Measurements from ENCODE around the gene NDUFS5. TPM values are rescaled to one million over a fixed set of nuclear protein-coding genes. Genes with fewer than 3 reads are reported as not detected.
A peak's percentile ranks its signal among the peaks of the same experiment; 100 is the strongest.

NDUFS5 gene
- total and polyA plus RNA-seq, 4 experiments from 2014 or later = 122 to 665 (median 371) TPM

DNA sequence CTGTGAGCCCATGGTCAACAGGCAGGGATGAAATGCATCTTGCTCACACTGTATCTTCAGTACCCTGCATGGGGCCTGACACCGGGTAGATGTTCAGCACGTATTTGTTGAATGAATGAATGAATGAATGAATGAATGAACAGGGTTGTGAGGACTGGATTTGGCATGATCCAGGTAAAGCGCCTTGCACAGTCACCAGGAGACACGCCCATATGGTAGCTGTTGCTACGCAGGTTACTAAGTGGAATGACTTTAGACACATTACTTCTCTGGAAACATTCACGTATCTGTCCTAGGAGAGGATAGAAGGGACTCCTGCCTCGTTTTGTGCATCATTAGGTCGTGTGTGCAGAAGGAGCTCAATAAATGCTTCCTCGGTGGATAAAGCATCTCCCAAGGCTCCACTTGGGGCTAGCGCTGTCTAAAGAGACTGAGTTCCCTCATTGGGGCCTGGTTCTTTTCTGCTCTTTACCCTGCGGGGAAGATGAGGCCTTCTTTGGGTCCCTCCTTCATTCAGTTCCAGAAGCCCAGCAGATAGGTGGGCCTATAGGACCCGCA is 54.2 kb downstream of the NDUFS5 start:
- POLR2A ChIA-PET (ENCODE audit: partially characterized antibody) = interaction anchor here (1.0 kb wide), 1 partner anchor 54 kb away, joined by 3 read pairs; the partner anchor contains the start of gene NDUFS5
- H3K36me3 ChIP-seq (ENCODE audit: insufficient read depth, low read length) = no peaks in the 10 kb centered on the region
- no peak for DNase-seq
- no peak overlapping the region for H3K27ac ChIP-seq (ENCODE audit: low read depth, low read length)
- Mint-ChIP-seq H3K9me3 (peaks cover 0 to 2% (median 0%) of the 10 kb centered on the region in 8 donors), H3K36me3 (no peaks in the 10 kb centered on the region), H3K27ac (no peak overlapping the region), H3K27me3 (peaks cover 27 to 29% of the 10 kb centered on the region in 2 donors), H3K4me3 (peak overlapping the region; percentile 48 to 79 (median 64)), H3K4me1 (peaks cover 2 to 17% (median 10%) of the 10 kb centered on the region in 4 donors)
- H3K4me3 ChIP-seq (ENCODE audit: low read length in 2 of 2) = no peak overlapping the region
- peaks cover 11% of the 10 kb centered on the region for H3K27me3 ChIP-seq (ENCODE audit: insufficient read depth, low read length)
- no peaks in the 10 kb centered on the region for H3K9me3 ChIP-seq (ENCODE audit: control insufficient read depth in 1 of 2, low read length in 2 of 2)
- no peaks in the 10 kb centered on the region for H3K4me1 ChIP-seq (ENCODE audit: insufficient read depth, low read length)
- intact Hi-C loops (cut with micrococcal nuclease) = no loop called here
- CTCF ChIA-PET (ENCODE audit: partially characterized antibody) = interaction anchor here (0.7 to 1.7 kb wide), 3 partner anchors 9 to 18 kb away, joined by 4 to 7 read pairs (median 4); no protein-coding TSS in a partner anchor

DNA sequence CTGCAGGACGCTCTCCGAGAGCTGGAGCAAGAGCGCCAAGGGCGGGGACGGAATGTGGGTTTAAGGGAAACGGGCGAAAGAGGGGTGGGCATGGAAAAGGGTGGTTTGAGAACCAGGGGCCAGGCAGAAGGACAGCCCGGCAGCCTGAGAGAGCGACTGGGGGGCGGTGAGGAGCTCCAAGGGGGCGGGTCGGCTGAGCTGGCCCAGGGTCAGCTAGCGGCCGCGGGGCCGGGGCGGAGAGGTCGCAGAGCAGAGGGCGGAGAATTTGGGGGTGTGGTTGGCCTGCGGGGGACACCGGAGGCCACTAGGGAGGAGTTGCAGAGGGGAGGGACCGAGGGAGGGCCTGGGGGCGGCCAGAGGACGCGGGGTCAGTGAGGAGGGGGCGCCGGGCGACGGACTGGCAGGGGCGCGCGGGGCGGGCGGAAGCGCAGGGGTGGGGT is 54.7 kb downstream of the NDUFS5 start:
- no peaks in the 10 kb centered on the region for H3K36me3 ChIP-seq (ENCODE audit: insufficient read depth, low read length)
- Mint-ChIP-seq H3K4me1 (peaks cover 2 to 17% (median 10%) of the 10 kb centered on the region in 4 donors), H3K27ac (no peak overlapping the region), H3K36me3 (no peaks in the 10 kb centered on the region), H3K27me3 (peaks cover 27 to 29% of the 10 kb centered on the region in 2 donors), H3K9me3 (peaks cover 0 to 2% (median 0%) of the 10 kb centered on the region in 8 donors), H3K4me3 (peak overlapping the region; percentile 48 to 79 (median 64))
- H3K27ac ChIP-seq (ENCODE audit: low read depth, low read length) = no peak overlapping the region
- no peak overlapping the region for H3K4me3 ChIP-seq (ENCODE audit: low read length in 2 of 2)
- peaks cover 11% of the 10 kb centered on the region for H3K27me3 ChIP-seq (ENCODE audit: insufficient read depth, low read length)
- POLR2A ChIA-PET (ENCODE audit: partially characterized antibody) = interaction anchor here (1.0 kb wide), 1 partner anchor 54 kb away, joined by 3 read pairs; the partner anchor contains the start of gene NDUFS5
- intact Hi-C loops (cut with micrococcal nuclease) = no loop called here
- H3K9me3 ChIP-seq (ENCODE audit: control insufficient read depth in 1 of 2, low read length in 2 of 2) = no peaks in the 10 kb centered on the region
- H3K4me1 ChIP-seq (ENCODE audit: insufficient read depth, low read length) = no peaks in the 10 kb centered on the region
- no peak for DNase-seq
- CTCF ChIA-PET (ENCODE audit: partially characterized antibody) = interaction anchor here (1.7 kb wide), 1 partner anchor 11 kb away, joined by 7 read pairs; no protein-coding TSS in a partner anchor

DNA sequence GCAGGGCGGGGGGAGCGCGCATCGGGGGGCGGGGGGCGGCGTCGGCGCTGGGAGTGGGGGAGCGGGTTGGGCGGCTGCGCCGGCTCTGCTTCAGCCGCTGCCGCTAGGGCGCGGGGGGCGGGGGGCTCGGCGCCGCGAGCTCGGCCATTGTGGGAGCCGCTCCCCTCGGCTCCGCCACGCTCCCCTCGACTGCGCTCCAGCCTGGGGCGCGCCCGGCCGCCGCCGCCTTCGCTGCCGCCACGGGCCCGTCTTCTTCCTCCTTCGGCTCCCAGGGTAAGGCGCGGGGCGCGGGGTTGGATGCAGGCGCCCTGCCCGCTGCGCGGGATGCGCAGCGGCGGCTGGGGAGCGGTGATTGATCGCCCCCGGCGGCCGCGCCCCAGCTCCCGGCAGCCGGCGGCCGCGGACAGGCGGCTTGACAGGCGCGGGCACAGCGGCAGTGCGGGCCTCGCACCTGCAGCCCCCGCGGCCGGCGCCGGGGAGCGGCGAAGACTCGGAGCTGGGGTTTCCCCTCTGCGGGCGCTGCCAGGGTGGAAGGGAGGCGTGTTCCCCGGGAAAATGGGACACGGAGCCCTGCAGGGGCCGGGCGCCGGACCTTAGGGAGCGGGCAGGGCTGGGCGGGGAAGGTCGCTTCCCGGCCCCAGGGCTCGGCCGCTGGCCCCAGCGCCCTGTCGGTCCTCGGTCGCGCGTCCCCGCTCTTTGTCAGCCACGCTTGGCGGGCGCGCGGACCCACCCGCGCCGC is 55.3 kb downstream of the NDUFS5 start:
- H3K36me3 Mint-ChIP-seq = no peaks in the 10 kb centered on the region
- Histone ChIP-seq H3K27me3 (ENCODE audit: insufficient read depth, low read length) (peaks cover 11% of the 10 kb centered on the region), H3K4me1 (ENCODE audit: insufficient read depth, low read length) (no peaks in the 10 kb centered on the region), H3K9me3 (ENCODE audit: control insufficient read depth in 1 of 2, low read length in 2 of 2) (no peaks in the 10 kb centered on the region), H3K4me3 (ENCODE audit: low read length in 2 of 2) (no peak overlapping the region), H3K27ac (ENCODE audit: low read depth, low read length) (no peak overlapping the region), H3K36me3 (ENCODE audit: insufficient read depth, low read length) (no peaks in the 10 kb centered on the region)
- H3K4me3 Mint-ChIP-seq = no peak overlapping the region
- peak in 3 of 5 donors; percentile 11 to 18 (median 13) for DNase-seq
- H3K9me3 Mint-ChIP-seq = peaks cover 0 to 2% (median 0%) of the 10 kb centered on the region in 8 donors
- H3K27ac Mint-ChIP-seq = no peak overlapping the region
- intact Hi-C loops (cut with micrococcal nuclease) = no loop called here
- H3K27me3 Mint-ChIP-seq = peaks cover 27 to 29% of the 10 kb centered on the region in 2 donors
- H3K4me1 Mint-ChIP-seq = peaks cover 2 to 17% (median 10%) of the 10 kb centered on the region in 4 donors
- ChIA-PET POLR2A (ENCODE audit: partially characterized antibody) (interaction anchor here (1.0 kb wide), 1 partner anchor 55 kb away, joined by 3 read pairs; the partner anchor contains the start of gene NDUFS5), CTCF (ENCODE audit: partially characterized antibody) (no interaction called here)

DNA sequence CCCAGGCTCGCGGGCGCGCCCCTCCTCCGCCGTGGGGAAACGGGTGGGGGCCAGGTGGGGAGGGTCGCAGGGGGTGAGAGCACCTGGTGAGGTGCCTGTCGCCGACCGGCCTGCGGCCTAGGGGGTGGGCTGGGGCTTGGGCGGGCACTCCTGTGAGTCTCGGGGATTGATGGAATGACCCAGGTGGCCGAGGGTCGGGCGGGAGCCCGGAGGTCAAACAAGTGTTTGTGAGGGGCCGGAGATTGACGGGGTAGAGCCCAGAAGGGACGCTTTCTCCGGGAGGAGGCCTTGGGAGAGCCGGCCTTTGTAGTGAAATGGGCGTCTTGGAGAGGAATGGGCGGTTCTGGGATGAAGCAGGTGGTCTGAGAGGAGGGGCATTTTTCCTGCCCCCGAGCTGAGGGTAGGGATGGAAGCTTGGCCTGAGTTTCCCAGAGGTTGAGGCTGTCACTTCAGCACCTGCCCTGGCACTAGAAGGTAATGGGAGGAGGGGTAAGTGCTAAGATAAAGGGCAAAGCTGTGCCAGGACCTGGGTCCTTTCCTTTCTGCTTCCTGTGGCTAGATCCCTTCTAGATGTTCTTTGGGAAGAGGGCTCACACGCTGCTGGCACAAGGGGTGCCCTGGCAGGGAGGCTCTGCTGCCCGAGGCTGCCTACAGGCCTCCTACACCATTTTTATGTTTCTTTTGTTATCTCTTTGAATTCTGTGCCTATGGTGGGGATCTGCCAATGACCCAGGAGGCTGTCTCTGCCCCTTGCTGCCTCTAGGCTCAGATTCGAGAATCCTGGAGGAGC is 56.1 kb downstream of the NDUFS5 start:
- Mint-ChIP-seq H3K4me3 (peak overlapping the region; percentile 64 to 80 (median 76)), H3K27me3 (peaks cover 27 to 29% of the 10 kb centered on the region in 2 donors), H3K27ac (peak overlapping the region in 3 of 7 donors; percentile 36 to 73 (median 70)), H3K9me3 (peaks cover 0 to 2% (median 0%) of the 10 kb centered on the region in 8 donors), H3K36me3 (no peaks in the 10 kb centered on the region), H3K4me1 (peaks cover 2 to 15% (median 9%) of the 10 kb centered on the region in 4 donors)
- CTCF ChIA-PET (ENCODE audit: partially characterized antibody) = interaction anchor here (0.6 to 2.2 kb wide), 3 partner anchors 10 to 457 kb away, joined by 3 to 11 read pairs (median 3); no protein-coding TSS in a partner anchor
- no peak overlapping the region for H3K27ac ChIP-seq (ENCODE audit: low read depth, low read length)
- no peaks in the 10 kb centered on the region for H3K36me3 ChIP-seq (ENCODE audit: insufficient read depth, low read length)
- POLR2A ChIA-PET (ENCODE audit: partially characterized antibody) = interaction anchor here (0.6 to 1.0 kb wide), 2 partner anchors 8 to 85 kb away, joined by 3 read pairs; no protein-coding TSS in a partner anchor
- H3K4me1 ChIP-seq (ENCODE audit: insufficient read depth, low read length) = no peaks in the 10 kb centered on the region
- intact Hi-C loops (cut with micrococcal nuclease) = no loop called here
- no peaks in the 10 kb centered on the region for H3K9me3 ChIP-seq (ENCODE audit: control insufficient read depth in 1 of 2, low read length in 2 of 2)
- DNase-seq = no peak
- H3K27me3 ChIP-seq (ENCODE audit: insufficient read depth, low read length) = peaks cover 11% of the 10 kb centered on the region
- no peak overlapping the region for H3K4me3 ChIP-seq (ENCODE audit: low read length in 2 of 2)

DNA sequence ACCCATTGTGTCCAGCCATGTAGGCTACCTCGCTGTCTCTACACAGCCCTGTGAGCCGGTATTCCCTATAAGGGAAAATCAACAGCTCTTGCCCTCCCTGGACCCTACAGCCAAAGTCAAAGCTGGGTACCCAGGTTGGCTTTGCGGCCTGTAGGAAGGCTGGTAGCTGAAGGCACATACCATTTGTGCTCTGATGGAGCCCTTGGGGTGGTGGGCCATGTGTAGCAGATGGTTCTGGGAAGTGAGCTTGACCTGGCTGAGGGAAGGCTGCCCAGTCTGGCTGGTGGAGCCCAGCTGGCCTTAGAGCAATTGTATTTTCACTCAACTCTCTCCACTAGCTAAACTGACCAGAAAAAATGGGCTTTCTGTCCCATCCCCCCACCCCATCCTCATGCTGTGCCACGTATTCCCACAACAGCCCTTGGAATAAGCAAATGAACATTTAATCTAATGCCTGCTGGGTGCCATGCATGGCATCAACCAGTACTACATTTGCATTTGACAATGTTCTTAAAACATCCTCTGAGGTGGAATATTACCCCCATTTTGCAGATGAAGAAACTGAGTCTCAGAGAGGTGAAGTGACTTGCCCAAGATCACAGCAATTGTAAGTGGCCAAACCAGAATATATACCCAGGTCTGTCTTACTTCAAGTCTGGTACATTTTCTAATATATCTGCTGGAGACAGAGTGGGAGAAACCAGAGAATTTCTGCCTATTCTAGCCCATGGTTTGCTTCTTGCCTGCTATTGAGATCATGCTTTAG is 56.8 kb downstream of the NDUFS5 start:
- H3K36me3 ChIP-seq (ENCODE audit: insufficient read depth, low read length) = no peaks in the 10 kb centered on the region
- H3K4me3 Mint-ChIP-seq = peak overlapping the region; percentile 20 to 80 (median 76)
- intact Hi-C loops (cut with micrococcal nuclease) = no loop called here
- H3K4me1 ChIP-seq (ENCODE audit: insufficient read depth, low read length) = no peaks in the 10 kb centered on the region
- no peak overlapping the region for H3K4me3 ChIP-seq (ENCODE audit: low read length in 2 of 2)
- H3K27ac ChIP-seq (ENCODE audit: low read depth, low read length) = no peak overlapping the region
- no peaks in the 10 kb centered on the region for H3K36me3 Mint-ChIP-seq
- H3K27me3 Mint-ChIP-seq = peaks cover 27 to 29% of the 10 kb centered on the region in 2 donors
- peaks cover 2 to 15% (median 9%) of the 10 kb centered on the region in 4 donors for H3K4me1 Mint-ChIP-seq
- POLR2A ChIA-PET (ENCODE audit: partially characterized antibody) = interaction anchor here (0.6 to 1.0 kb wide), 2 partner anchors 9 to 86 kb away, joined by 3 read pairs; no protein-coding TSS in a partner anchor
- CTCF ChIA-PET (ENCODE audit: partially characterized antibody) = interaction anchor here (0.6 to 2.2 kb wide), 3 partner anchors 9 to 456 kb away, joined by 3 to 11 read pairs (median 3); no protein-coding TSS in a partner anchor
- H3K9me3 Mint-ChIP-seq = peaks cover 0 to 2% (median 0%) of the 10 kb centered on the region in 8 donors
- H3K9me3 ChIP-seq (ENCODE audit: control insufficient read depth in 1 of 2, low read length in 2 of 2) = no peaks in the 10 kb centered on the region
- peaks cover 11% of the 10 kb centered on the region for H3K27me3 ChIP-seq (ENCODE audit: insufficient read depth, low read length)
- no peak overlapping the region for H3K27ac Mint-ChIP-seq
- DNase-seq = no peak

DNA sequence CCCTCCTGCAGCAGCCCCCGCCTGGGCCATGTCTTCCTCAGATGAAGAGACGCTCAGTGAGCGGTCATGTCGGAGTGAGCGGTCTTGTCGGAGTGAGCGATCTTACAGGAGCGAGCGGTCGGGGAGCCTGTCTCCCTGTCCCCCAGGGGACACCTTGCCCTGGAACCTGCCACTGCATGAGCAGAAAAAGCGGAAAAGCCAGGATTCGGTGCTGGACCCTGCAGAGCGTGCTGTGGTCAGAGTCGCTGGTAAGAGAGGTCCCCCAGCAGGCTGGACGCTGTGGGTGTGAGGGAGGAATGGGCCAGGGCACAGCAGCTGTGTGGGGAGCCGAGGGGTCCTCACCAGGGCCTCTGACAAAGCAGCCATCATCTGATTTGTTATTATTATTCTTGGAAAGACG is 58.0 kb downstream of the NDUFS5 start:
- POLR2A ChIA-PET (ENCODE audit: partially characterized antibody) = no interaction called here
- H3K4me3 Mint-ChIP-seq = no peak overlapping the region
- H3K9me3 ChIP-seq (ENCODE audit: control insufficient read depth in 1 of 2, low read length in 2 of 2) = no peaks in the 10 kb centered on the region
- peaks cover 2 to 15% (median 9%) of the 10 kb centered on the region in 4 donors for H3K4me1 Mint-ChIP-seq
- peaks cover 11% of the 10 kb centered on the region for H3K27me3 ChIP-seq (ENCODE audit: insufficient read depth, low read length)
- no peak for DNase-seq
- no peak overlapping the region for H3K27ac Mint-ChIP-seq
- intact Hi-C loops (cut with micrococcal nuclease) = no loop called here
- no peak overlapping the region for H3K4me3 ChIP-seq (ENCODE audit: low read length in 2 of 2)
- no peaks in the 10 kb centered on the region for H3K36me3 ChIP-seq (ENCODE audit: insufficient read depth, low read length)
- H3K36me3 Mint-ChIP-seq = no peaks in the 10 kb centered on the region
- peaks cover 27 to 29% of the 10 kb centered on the region in 2 donors for H3K27me3 Mint-ChIP-seq
- H3K4me1 ChIP-seq (ENCODE audit: insufficient read depth, low read length) = no peaks in the 10 kb centered on the region
- H3K27ac ChIP-seq (ENCODE audit: low read depth, low read length) = no peak overlapping the region
- CTCF ChIA-PET (ENCODE audit: partially characterized antibody) = interaction anchor here (1.0 to 2.2 kb wide), 2 partner anchors 8 to 11 kb away, joined by 3 to 11 read pairs; no protein-coding TSS in a partner anchor
- H3K9me3 Mint-ChIP-seq = peaks cover 0 to 2% (median 0%) of the 10 kb centered on the region in 8 donors

Measured in CD4-positive, alpha-beta memory T cell (primary cell).